ENCODE results near the gene SLC25A29.

- TF ChIP-seq, protein P1, sequence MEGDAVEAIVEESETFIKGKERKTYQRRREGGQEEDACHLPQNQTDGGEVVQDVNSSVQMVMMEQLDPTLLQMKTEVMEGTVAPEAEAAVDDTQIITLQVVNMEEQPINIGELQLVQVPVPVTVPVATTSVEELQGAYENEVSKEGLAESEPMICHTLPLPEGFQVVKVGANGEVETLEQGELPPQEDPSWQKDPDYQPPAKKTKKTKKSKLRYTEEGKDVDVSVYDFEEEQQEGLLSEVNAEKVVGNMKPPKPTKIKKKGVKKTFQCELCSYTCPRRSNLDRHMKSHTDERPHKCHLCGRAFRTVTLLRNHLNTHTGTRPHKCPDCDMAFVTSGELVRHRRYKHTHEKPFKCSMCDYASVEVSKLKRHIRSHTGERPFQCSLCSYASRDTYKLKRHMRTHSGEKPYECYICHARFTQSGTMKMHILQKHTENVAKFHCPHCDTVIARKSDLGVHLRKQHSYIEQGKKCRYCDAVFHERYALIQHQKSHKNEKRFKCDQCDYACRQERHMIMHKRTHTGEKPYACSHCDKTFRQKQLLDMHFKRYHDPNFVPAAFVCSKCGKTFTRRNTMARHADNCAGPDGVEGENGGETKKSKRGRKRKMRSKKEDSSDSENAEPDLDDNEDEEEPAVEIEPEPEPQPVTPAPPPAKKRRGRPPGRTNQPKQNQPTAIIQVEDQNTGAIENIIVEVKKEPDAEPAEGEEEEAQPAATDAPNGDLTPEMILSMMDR (IDR thresholded peaks at IDR 0.05) = no peak
- no peak for TF ChIP-seq POLR2A (IDR thresholded peaks at IDR 0.05)
Observed at GRCh38 chr14:100350276-100350926, 44.2 kb upstream of the SLC25A29 start.

All from adrenal gland (tissue), 5 donors.